HG03520 (cell line): ENCODE data around the gene THY1.
A peak's percentile ranks its signal among the peaks of the same experiment; 100 is the strongest.

Experiments used
- ATAC-seq: cut with Tn5 transposase; IDR thresholded peaks from one replicate; pipeline ENCODE4 v1.9.1; 2021; ENCODE audit warnings: mild to moderate bottlenecking, moderate library complexity; ENCODE audit not compliant: unreplicated experiment

The THY1 gene

DNA sequence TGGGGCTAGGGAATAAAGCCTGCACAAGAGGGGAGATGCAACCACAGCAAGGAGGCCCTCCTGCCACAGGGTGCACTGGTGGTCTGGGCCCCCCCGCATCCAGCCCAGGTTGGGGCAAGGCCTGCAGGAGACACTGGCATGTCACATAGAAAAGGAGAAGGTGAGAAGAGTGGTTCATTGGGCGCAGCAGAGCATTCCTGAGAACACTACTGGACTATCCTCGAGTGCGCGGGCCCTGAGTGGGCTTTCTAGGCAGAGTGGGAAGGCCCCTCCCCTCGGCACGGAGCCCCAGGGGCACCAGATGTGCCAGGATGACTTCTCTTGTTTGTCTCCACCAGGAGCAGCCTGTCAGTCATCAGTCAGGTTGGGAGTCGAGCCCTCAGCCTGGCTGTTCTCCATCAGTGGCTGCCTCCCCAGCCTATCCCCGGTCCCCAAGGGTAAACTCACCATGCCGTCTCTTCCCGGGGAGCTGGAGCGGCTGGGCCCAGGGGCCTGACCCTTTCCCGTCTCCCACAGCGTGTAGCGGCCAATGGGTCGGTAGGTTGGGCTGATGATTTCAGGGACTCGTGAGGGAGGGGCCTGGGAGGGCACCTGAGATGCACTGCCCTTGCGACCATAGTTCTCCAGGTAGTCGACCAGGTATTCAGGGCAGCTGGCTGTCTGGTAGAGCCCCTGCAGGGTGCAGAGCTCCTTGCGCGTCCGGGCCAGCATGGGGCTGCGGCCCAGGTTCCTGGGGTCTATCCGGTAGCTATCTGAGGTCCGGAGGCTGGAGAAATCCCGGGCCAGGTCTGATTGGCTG, 50.5 kb downstream of the THY1 start:
- no peak for ATAC-seq

DNA sequence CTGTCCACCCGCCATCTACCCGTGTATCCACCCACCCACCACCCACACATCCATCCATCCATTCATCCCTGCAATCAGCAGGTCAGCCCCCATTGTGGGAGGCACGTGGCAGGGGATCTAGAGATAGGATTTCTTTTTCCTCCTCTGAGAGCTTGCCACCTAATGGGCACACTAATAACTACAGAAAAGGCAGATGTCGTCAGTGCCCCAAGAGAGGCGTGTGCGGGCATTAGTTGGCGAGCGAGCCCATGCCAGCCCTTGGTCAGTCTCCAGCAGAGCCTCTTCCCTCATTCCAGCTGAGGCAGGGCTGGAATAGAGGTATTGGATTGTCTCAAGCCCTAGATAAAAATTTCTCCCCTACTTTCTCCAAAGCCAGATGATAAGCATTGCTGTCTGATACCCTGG, 51.2 kb downstream of the THY1 start:
- no peak for ATAC-seq

DNA sequence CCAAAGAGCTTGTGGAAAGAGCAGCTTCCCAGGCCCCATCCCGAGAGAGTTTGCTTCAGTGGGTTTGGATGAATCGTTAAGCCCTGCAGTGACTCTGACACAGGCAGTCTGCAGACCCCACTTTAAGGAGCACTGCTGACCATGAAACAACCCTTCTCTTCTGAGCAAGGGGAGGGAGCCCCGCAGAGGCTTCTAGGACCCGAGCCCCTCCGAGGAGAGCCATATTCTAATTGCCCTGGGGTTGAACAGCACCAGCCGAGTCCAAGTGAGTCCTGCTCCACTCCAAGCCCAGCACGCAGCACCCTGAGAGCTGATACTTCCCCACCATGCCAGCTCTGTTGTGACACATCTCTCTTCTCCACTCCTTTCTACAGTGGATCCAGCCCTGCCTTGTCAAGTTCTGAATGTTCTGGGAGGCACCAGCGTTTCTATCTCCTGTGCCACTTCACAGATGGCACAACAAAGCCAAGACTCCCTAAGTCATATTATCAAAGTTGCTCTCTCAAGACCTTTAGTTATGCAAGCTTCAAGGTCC, 51.8 kb downstream of the THY1 start:
- no peak for ATAC-seq

DNA sequence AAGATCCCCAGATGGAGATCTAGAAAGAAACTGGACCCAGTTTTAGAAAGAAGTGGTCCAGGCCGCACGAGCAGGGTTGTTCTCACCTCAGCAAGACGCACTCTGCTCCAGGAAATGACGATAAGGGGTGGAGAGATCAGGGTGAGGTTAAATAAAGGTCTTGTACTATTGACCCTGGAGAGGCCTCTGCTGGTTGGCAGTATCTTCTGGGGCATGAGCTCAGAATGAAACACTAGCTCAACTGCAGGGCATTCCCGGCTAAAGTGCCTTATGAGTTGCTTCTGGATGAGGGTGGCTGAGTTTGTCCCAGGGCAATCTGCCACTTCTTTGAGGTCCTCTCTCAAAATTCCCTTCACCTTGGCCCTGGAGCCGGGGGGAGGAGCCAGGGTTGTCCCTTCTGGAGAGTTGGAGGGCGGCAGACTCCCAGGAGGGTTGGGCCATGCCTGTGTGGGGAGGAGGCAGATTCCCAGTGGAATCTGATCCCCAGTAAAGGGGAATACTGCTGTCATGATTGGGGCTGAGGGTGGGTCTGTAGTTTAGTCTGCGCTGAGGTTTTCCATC, 52.4 kb downstream of the THY1 start:
- peak; percentile 56 for ATAC-seq

DNA sequence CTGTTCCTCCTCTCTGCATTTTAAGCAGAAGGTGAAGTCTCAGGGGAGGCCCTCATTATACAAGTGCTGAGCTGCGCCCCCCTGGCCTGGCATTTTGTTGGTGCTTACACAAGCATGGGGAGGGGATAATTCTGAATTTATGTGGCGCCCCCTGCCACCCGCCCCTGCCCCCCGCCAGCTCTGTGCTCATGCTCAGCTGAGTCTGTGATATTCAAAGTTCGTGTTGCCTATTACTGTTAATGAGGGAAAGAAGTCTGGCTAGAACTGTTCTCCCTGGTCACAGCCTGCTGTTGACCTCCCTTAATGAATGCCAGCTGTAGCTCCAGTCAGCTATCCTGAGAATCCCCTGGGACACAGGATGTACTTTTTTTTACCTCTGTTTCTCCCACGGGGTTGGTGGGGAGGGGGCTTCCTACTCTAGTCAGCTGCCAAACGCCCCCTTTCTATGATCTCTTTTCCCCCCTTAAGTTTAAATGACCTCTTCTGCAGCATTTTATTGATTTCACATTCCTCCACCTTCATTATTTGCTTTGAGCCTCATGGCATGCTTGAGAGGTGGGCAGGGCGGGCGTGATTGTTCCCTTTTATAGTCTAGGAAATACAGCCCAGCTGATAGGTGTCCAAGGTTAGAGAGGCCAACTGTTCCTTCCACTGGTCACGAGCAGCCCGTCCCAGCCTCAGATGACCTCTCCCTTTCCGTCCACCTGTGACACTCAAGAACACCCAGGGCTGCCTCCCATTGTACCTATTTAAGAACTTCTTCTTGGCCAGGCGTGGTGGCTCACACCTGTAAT, 53.6 kb downstream of the THY1 start:
- no peak for ATAC-seq

DNA sequence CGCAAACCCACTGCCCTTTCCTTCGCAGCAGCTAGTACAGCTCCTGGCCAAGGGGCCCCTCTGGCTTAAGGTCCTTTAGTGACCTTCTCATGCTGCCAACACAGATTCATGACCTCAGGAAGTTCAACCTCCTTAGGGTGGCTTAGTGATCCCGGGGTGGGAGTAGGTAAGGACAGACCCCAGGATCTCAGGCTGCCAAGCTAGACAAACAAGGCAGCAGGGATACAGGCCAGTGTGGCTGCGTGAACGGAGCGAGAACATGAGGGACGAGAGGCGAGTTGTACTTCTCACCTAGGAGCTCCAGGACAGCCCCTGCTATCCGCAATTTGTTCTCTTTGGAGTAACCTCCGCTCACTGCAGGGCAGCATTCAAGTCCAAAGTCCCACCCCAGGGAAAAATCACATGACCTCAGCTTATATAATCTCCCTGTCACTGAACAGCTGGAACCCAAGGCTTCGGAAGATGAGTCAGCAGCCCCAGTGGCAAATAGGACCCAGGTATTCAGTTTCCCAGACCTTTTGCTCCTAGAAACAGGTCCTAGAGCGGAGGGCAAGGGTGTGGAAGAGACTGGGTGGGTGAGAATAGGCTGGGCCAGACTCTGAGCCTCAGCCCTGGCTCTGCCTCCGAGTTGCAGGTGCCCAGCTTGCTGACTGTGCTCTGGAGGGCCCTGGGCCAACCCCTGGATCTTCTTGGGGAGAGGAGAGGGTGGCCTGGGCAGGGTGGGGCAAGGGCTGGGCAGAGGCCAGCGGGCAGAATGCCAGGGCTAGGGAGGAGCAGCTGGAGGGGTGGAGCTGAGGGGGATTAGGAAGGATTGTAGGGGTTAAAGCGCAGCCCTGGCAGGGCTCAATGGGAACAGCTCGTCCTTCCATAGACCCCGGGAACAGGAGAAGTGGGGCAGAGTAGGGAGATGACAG, 54.6 kb downstream of the THY1 start:
- no peak for ATAC-seq

DNA sequence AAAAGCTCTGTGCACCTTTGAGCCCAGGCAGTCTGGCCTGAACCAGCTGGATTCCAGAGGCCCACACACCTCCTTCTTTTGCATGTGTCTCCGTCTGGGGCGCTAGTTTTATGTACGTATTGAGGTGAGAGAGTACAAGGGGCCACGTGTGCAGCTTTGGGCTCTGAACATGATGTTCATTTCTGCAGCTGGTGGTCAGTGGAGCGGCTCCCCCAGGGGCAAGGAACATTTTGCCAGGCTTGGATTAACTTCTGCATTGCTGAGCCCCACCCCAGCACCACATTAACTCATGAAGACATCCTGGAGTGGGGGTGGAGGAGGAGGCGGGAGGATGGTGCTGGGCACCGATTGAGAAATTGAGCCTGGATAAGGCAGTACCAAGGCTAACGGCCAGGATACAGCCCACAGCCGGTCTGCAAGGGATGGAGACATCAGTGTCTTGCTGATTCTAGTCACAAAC, 55.3 kb downstream of the THY1 start:
- ATAC-seq, result no peak
